Brain microvascular endothelial cell (primary cell): Measurements from ENCODE around the gene CUL9.
"Not testable (repeated sequence)": the region's sequence is repeated elsewhere in the genome, so short reads cannot be mapped to it uniquely, and the experiment has no call there.

Experiments used
- DNase-seq: peaks from one replicate; pipeline ENCODE4 v3.0.0-alpha.2; 2020
- H3K27ac ChIP-seq: fragments of 250-450 bp; sonication (Bioruptor Pico); 2 replicates; pipeline ENCODE4 v1.5.1; 2020; ENCODE audit warnings: mild to moderate bottlenecking, moderate library complexity
- H3K27me3 ChIP-seq: fragments of 250-450 bp; sonication (Bioruptor Pico); replicated peaks from 2 replicates; pipeline ENCODE4 v1.5.1; 2020; ENCODE audit warnings: mild to moderate bottlenecking
- H3K36me3 ChIP-seq: fragments of 250-450 bp; sonication (Bioruptor Pico); replicated peaks from 2 replicates; pipeline ENCODE4 v1.5.1; 2020; ENCODE audit warnings: mild to moderate bottlenecking
- H3K4me3 ChIP-seq: 2 replicates; pipeline ENCODE4 v1.5.1; 2011; ENCODE audit warnings: low read depth, mild to moderate bottlenecking, control low read depth, low read length, moderate library complexity
- CTCF ChIP-seq: IDR thresholded peaks from 2 replicates; pipeline ENCODE4 v1.5.1; 2011; ENCODE audit warnings: low read depth, mild to moderate bottlenecking, moderate library complexity, low read length, control low read depth, inconsistent platforms; ENCODE audit errors: missing control alignments
- in situ Hi-C: cut with HindIII; loops from 2 replicates; pipeline ENCODE4 v1.10.0; 2017; ENCODE audit warnings: low sequenced_read_pairs, low pct_ligation_motif_present

Gene CUL9

GRCh38 chr6:43181942-43182860, at the start of gene CUL9:
Gene CUL9, plus strand, starts transcription at chr6:43182196. Its CDS starts 2,115 bp downstream, at chr6:43184311.
- peaks cover 23% of the 10 kb centered on the region for H3K36me3 ChIP-seq
- DNase-seq = peak; percentile 17
- TF ChIP-seq CTCF = no peak

GRCh38 chr6:43138267-43138666, 43.7 kb upstream of the CUL9 start:
- no peak for DNase-seq
- no peaks in the 10 kb centered on the region for H3K27me3 ChIP-seq
- H3K4me3 ChIP-seq = no peak overlapping the region
- in situ Hi-C loops = no loop called here
- H3K36me3 ChIP-seq = no peaks in the 10 kb centered on the region
- TF ChIP-seq CTCF = no peak
- H3K27ac ChIP-seq = no peak overlapping the region

More at GRCh38 chr6:43181942-43182860, at the start of gene CUL9:
- Histone ChIP-seq H3K4me3 (peak within 1 kb of the TSS; percentile 58), H3K27me3 (no peaks in the 10 kb centered on the region), H3K27ac (peak within 1 kb of the TSS; percentile 14)
- in situ Hi-C loops = no loop called here

GRCh38 chr6:43139973-43140372, 42.0 kb upstream of the CUL9 start:
- H3K4me3 ChIP-seq, H3K27ac ChIP-seq, in situ Hi-C loops, H3K36me3 ChIP-seq, DNase-seq, H3K27me3 ChIP-seq: not testable (repeated sequence)

- peaks cover 13% of the 10 kb centered on the region for H3K36me3 ChIP-seq
- TF ChIP-seq CTCF = no peak
- H3K27me3 ChIP-seq = no peaks in the 10 kb centered on the region
- H3K4me3 ChIP-seq = no peak overlapping the region
- DNase-seq = no peak
- in situ Hi-C loops = no loop called here
- no peak overlapping the region for H3K27ac ChIP-seq
Measured at GRCh38 chr6:43141644-43142043, 40.4 kb upstream of the CUL9 start.

GRCh38 chr6:43142101-43142500, 39.9 kb upstream of the CUL9 start:
- Histone ChIP-seq H3K27me3 (no peaks in the 10 kb centered on the region), H3K27ac (no peak overlapping the region), H3K4me3 (no peak overlapping the region), H3K36me3 (peaks cover 13% of the 10 kb centered on the region)
- no peak for DNase-seq
- TF ChIP-seq CTCF = no peak
- in situ Hi-C loops = no loop called here

- in situ Hi-C loops = no loop called here
- H3K27ac ChIP-seq = no peak overlapping the region
- H3K36me3 ChIP-seq = peaks cover 13% of the 10 kb centered on the region
- peak; percentile 99 for TF ChIP-seq CTCF
- no peak overlapping the region for H3K4me3 ChIP-seq
- peak; percentile 80 for DNase-seq
- no peaks in the 10 kb centered on the region for H3K27me3 ChIP-seq
Measured at GRCh38 chr6:43143235-43144128, 38.5 kb upstream of the CUL9 start.
